OCI-LY1 (cell line): ENCODE data around the gene PRKG2.

Experiments
- CTCF ChIP-seq: fragments of 200-600 bp; sonication (generic), shearing (Covaris generic); IDR thresholded peaks from 2 replicates; pipeline ENCODE4 v1.5.1; 2017; ENCODE audit warnings: mild to moderate bottlenecking, antibody characterized with exemption, low read length, moderate library complexity, mixed read lengths
- EZH2 ChIP-seq: fragments of 200-600 bp; sonication (generic), shearing (Covaris generic); IDR thresholded peaks from 2 replicates; pipeline ENCODE4 v1.8.0; 2017; ENCODE audit warnings: borderline replicate concordance, mixed run types, mild to moderate bottlenecking, antibody characterized with exemption, low read length, moderate library complexity, mixed read lengths

- TF ChIP-seq CTCF (no peak), EZH2 (no peak)
These were observed 165.7 kb downstream of the PRKG2 start for GRCh38 chr4:81049330-81049729.
